Measurements from ENCODE around the gene JAKMIP3. TPM values are rescaled to one million over a fixed set of nuclear protein-coding genes. Genes with fewer than 3 reads are reported as not detected.

Gene JAKMIP3
- polyA plus RNA-seq, 3 donors = 0.20 TPM; not detected in 2

- Histone ChIP-seq H3K27ac (ENCODE audit: low read depth in 1 of 2, low read length in 2 of 2) (no peak overlapping the region), H3K9me3 (replicated peaks in 1 of 2; ENCODE audit: control insufficient read depth in 1 of 2, insufficient read depth in 1 of 2, low read length in 2 of 2) (no peaks in the 10 kb centered on the region), H2AFZ (ENCODE audit: insufficient read depth, low read depth, low read length, poor library complexity, severe bottlenecking) (no peak overlapping the region), H3K4me2 (replicated peaks; ENCODE audit: extremely low read depth, low read length, poor library complexity, severe bottlenecking) (no peak overlapping the region), H3K9ac (ENCODE audit: insufficient read depth, low read length, poor library complexity, severe bottlenecking) (no peak overlapping the region), H3K4me1 (ENCODE audit: control insufficient read depth in 1 of 2, insufficient read depth in 2 of 2, low read length in 2 of 2) (no peaks in the 10 kb centered on the region), H3K79me2 (ENCODE audit: insufficient read depth, low read length) (no peaks in the 10 kb centered on the region), H3K4me3 (replicated peaks in 1 of 3; ENCODE audit: low read depth in 2 of 3, low read length in 3 of 3) (no peak overlapping the region), H3K36me3 (replicated peaks in 1 of 2; ENCODE audit: control insufficient read depth in 1 of 2, insufficient read depth in 2 of 2, low read length in 2 of 2) (no peaks in the 10 kb centered on the region), H4K20me1 (ENCODE audit: insufficient read depth, low read length) (no peaks in the 10 kb centered on the region), H3K27me3 (ENCODE audit: control insufficient read depth in 2 of 2, insufficient read depth in 2 of 2, low read length in 2 of 2) (no peaks in the 10 kb centered on the region)
- Mint-ChIP-seq H3K27me3 (ENCODE audit: low read depth in 3 of 3) (peaks cover 5 to 9% (median 7%) of the 10 kb centered on the region in 3 donors), H3K4me3 (no peak overlapping the region), H3K27ac (no peak overlapping the region), H3K9me3 (peaks cover 3 to 12% (median 5%) of the 10 kb centered on the region in 7 donors), H3K4me1 (no peaks in the 10 kb centered on the region), H3K36me3 (no peaks in the 10 kb centered on the region)
- TF ChIP-seq, protein P1, sequence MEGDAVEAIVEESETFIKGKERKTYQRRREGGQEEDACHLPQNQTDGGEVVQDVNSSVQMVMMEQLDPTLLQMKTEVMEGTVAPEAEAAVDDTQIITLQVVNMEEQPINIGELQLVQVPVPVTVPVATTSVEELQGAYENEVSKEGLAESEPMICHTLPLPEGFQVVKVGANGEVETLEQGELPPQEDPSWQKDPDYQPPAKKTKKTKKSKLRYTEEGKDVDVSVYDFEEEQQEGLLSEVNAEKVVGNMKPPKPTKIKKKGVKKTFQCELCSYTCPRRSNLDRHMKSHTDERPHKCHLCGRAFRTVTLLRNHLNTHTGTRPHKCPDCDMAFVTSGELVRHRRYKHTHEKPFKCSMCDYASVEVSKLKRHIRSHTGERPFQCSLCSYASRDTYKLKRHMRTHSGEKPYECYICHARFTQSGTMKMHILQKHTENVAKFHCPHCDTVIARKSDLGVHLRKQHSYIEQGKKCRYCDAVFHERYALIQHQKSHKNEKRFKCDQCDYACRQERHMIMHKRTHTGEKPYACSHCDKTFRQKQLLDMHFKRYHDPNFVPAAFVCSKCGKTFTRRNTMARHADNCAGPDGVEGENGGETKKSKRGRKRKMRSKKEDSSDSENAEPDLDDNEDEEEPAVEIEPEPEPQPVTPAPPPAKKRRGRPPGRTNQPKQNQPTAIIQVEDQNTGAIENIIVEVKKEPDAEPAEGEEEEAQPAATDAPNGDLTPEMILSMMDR (IDR thresholded peaks at IDR 0.05) = no peak
- DNase-seq = no peak
- intact Hi-C loops (cut with micrococcal nuclease) = no loop called here
- WGBS (ENCODE audit: insufficient coverage) = 95% methylated on average over 17 of the region's 19 CpGs
Measured at GRCh38 chr10:132076578-132077081, 10.9 kb downstream of the JAKMIP3 start.

DNA sequence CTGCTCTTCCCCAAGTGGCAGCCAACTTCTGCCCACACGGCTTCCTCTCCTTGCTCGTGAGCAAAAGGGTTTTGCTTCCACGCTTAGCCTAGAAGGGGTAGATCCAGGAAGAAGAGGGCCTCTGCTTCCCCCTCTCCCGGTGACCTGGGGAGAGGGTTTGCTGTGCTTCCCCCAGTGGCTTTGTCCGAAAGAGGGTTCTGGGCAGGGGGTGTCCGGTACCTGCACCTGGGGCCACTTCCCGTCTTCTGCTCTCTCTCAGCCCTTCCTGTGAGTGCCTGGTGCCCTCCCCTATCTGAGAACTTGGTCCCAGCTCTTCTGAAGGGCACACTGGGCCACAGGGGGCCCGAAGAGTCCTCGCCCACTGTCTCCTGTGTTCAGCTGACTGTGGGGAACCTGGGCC lies 11.3 kb downstream of the JAKMIP3 start:
- H3K27ac ChIP-seq (ENCODE audit: low read depth in 1 of 2, low read length in 2 of 2) = no peak overlapping the region
- Mint-ChIP-seq H3K27ac (no peak overlapping the region), H3K27me3 (ENCODE audit: low read depth in 3 of 3) (peaks cover 5 to 9% (median 6%) of the 10 kb centered on the region in 3 donors), H3K4me3 (no peak overlapping the region), H3K36me3 (no peaks in the 10 kb centered on the region), H3K9me3 (peaks cover 3 to 12% (median 4%) of the 10 kb centered on the region in 7 donors), H3K4me1 (no peaks in the 10 kb centered on the region)
- H3K4me3 ChIP-seq (replicated peaks in 1 of 3; ENCODE audit: low read depth in 2 of 3, low read length in 3 of 3) = no peak overlapping the region
- H3K27me3 ChIP-seq (ENCODE audit: control insufficient read depth in 2 of 2, insufficient read depth in 2 of 2, low read length in 2 of 2) = no peaks in the 10 kb centered on the region
- TF ChIP-seq, protein P1 (IDR thresholded peaks at IDR 0.05) = no peak
- H3K4me2 ChIP-seq (replicated peaks; ENCODE audit: extremely low read depth, low read length, poor library complexity, severe bottlenecking) = no peak overlapping the region
- intact Hi-C loops (cut with micrococcal nuclease) = no loop called here
- no peaks in the 10 kb centered on the region for H3K36me3 ChIP-seq (replicated peaks in 1 of 2; ENCODE audit: control insufficient read depth in 1 of 2, insufficient read depth in 2 of 2, low read length in 2 of 2)
- no peaks in the 10 kb centered on the region for H3K79me2 ChIP-seq (ENCODE audit: insufficient read depth, low read length)
- no peak overlapping the region for H3K9ac ChIP-seq (ENCODE audit: insufficient read depth, low read length, poor library complexity, severe bottlenecking)
- no peaks in the 10 kb centered on the region for H4K20me1 ChIP-seq (ENCODE audit: insufficient read depth, low read length)
- no peak overlapping the region for H2AFZ ChIP-seq (ENCODE audit: insufficient read depth, low read depth, low read length, poor library complexity, severe bottlenecking)
- DNase-seq = no peak
- H3K4me1 ChIP-seq (ENCODE audit: control insufficient read depth in 1 of 2, insufficient read depth in 2 of 2, low read length in 2 of 2) = no peaks in the 10 kb centered on the region
- no peaks in the 10 kb centered on the region for H3K9me3 ChIP-seq (replicated peaks in 1 of 2; ENCODE audit: control insufficient read depth in 1 of 2, insufficient read depth in 1 of 2, low read length in 2 of 2)
- 68% methylated on average over 7 of the region's 9 CpGs for WGBS (ENCODE audit: insufficient coverage)
